ENCODE results near the gene UFSP2.

UFSP2 gene

DNA sequence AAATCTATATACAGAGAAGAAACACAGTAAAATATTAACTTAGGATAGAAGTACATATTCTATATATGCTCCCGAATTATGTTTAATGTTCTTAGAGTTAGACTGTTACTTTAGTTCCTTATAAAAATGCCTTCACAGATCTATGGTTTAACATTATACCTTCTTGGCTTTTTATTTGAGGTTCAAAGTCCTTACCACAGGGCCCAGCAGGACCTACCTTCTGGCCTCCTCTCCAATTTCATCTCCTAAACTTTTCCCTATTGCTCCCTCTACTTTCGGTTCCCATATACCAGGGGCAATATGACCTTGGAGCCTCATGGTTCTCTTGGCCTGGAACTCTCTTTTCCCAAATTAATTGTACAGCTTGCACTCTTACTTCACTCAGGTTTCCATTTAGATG lies 17.3 kb downstream of the UFSP2 start:
- no peak overlapping the region for H3K27ac Mint-ChIP-seq
- H3K27me3 Mint-ChIP-seq = no peaks in the 10 kb centered on the region
- DNase-seq = no peak
- ATAC-seq (replicated peaks) = no peak
- H3K4me3 Mint-ChIP-seq = no peak overlapping the region
- peaks cover 0 to 2% of the 10 kb centered on the region in 2 donors for H3K9me3 Mint-ChIP-seq
- H3K36me3 Mint-ChIP-seq = peaks cover 20 to 30% of the 10 kb centered on the region in 2 donors
- H3K4me1 Mint-ChIP-seq = peaks cover 0 to 2% of the 10 kb centered on the region in 2 donors

DNA sequence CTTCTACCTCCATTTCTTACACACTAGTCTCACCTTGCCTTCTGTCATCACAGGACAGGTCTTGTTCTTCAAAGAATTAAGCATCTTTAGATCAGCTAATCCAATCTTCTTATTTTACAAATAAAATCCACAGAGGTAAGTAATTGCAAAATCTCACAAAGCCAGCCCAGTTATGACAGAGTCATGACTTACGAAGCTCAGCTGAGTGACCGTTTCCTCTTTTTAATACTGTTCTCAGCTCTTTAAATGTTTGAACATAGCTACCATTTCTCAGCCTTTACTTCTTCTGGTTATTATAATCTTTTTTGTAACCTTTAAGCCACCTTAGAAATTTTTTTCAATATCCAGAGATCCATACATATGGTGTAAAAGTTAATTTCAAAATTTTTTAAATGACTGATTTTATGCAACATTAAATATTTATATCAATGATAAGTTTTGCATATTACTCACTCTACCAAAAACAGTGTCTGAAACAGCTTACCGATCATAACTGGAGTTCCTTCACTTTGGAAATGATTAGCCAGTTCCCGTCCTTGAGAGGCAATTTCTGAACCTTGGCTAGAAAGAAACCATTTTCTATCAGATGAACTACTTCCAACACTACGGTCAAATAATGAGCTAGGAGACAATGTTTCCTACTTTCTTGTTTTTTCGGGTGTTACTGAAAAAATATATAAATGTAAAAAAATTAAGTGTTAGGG lies 20.3 kb downstream of the UFSP2 start:
- DNase-seq (no peak), ATAC-seq (replicated peaks) (peak in 1 of 2 donors; percentile 68)
- Mint-ChIP-seq H3K4me3 (no peak overlapping the region), H3K36me3 (peaks cover 22 to 40% of the 10 kb centered on the region in 2 donors), H3K27me3 (no peaks in the 10 kb centered on the region), H3K4me1 (peaks cover 0 to 2% of the 10 kb centered on the region in 2 donors), H3K27ac (no peak overlapping the region), H3K9me3 (peaks cover 0 to 2% of the 10 kb centered on the region in 2 donors)

DNA sequence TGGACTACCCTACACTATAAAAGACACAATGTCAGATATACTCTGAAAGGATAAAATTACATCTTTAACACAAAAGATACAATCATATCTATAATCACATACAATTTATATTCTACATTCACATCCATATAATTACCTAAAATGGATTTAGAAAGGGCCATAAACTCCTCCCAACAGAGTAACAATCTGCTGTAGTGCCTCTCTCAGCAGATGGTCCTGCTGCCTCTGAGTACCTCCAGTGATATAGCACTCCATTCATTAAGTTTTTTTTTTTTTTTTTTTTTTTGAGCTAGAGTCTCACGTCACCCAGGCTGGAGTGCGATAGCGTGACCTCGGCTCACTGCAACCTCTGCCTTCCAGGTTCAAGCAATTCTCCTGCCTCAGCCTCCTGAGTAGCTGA lies 21.7 kb downstream of the UFSP2 start:
- no peak overlapping the region for H3K4me3 Mint-ChIP-seq
- DNase-seq (no peak), ATAC-seq (replicated peaks) (no peak)
- H3K27me3 Mint-ChIP-seq = no peaks in the 10 kb centered on the region
- H3K27ac Mint-ChIP-seq = no peak overlapping the region
- peaks cover under 1 to 2% of the 10 kb centered on the region in 2 donors for H3K4me1 Mint-ChIP-seq
- H3K36me3 Mint-ChIP-seq = peaks cover 18 to 34% of the 10 kb centered on the region in 2 donors
- no peaks in the 10 kb centered on the region for H3K9me3 Mint-ChIP-seq

- peaks cover 8 to 20% of the 10 kb centered on the region in 2 donors for H3K36me3 Mint-ChIP-seq
- H3K27ac Mint-ChIP-seq = no peak overlapping the region
- no peak overlapping the region for H3K4me3 Mint-ChIP-seq
- DNase-seq (no peak), ATAC-seq (replicated peaks) (no peak)
- peaks cover 7 to 27% of the 10 kb centered on the region in 2 donors for H3K4me1 Mint-ChIP-seq
- no peaks in the 10 kb centered on the region for H3K27me3 Mint-ChIP-seq
- no peaks in the 10 kb centered on the region for H3K9me3 Mint-ChIP-seq
Observed at GRCh38 chr4:185399466-185399865, 26.3 kb downstream of the UFSP2 start.

- H3K27ac Mint-ChIP-seq = no peak overlapping the region
- ATAC-seq (replicated peaks) (no peak), DNase-seq (no peak)
- H3K9me3 Mint-ChIP-seq = no peaks in the 10 kb centered on the region
- H3K36me3 Mint-ChIP-seq = peaks cover 7 to 22% of the 10 kb centered on the region in 2 donors
- H3K4me3 Mint-ChIP-seq = no peak overlapping the region
- no peaks in the 10 kb centered on the region for H3K27me3 Mint-ChIP-seq
- H3K4me1 Mint-ChIP-seq = peaks cover 12 to 35% of the 10 kb centered on the region in 2 donors
Observed at GRCh38 chr4:185398618-185399017, 27.1 kb downstream of the UFSP2 start.

- Mint-ChIP-seq H3K27me3 (no peaks in the 10 kb centered on the region), H3K27ac (peak within 1 kb of the TSS; percentile 97), H3K4me3 (peak within 1 kb of the TSS; percentile 94), H3K4me1 (peaks cover 16 to 42% of the 10 kb centered on the region in 2 donors), H3K36me3 (peaks cover 4 to 15% of the 10 kb centered on the region in 2 donors), H3K9me3 (no peaks in the 10 kb centered on the region)
- DNase-seq (no peak), ATAC-seq (replicated peaks) (no peak)
Observed at GRCh38 chr4:185396724-185397385, 28.9 kb downstream of the UFSP2 start, which contains the start of gene ANKRD37. TSS of gene ANKRD37 (plus strand) at chr4:185396841. CDS start at chr4:185396924, 83 bp downstream.

DNA sequence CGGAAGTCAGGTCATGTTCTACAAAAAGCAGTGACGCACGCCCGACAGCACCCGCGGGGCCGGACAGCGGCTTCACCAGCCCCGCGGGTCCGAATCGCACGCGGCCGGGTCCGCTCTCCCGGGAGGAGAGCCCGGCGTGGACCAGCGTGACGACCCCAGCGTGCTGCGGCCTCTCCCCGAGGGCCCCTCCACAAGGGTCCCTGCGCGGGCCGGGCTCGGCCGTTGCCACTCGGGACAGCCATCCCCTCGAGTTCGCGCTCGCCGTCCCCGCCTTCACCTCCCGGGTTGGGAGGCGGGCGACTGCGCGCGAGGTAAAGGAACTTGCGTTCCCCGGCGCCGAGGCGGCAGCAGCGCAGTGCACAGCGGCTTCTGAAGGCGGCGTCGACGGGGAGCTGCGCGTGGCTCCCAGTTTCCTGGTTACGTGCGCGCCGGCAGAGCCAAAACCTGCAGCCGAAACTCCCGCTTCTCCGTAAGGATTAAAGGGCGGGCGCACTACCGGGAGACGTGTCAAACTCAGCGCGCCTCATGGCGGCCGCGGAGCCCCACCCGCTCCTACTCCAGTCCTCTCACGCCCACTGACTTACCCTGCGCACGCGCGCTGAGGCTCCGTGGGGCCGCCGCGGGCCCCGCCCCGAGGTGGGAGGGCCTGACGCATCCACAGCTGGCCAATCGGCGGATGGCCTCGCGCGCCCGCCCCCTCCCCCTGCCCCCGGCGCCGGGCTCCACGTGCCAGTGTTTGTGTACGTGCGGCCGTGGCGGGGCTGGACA lies 29.6 kb downstream of the UFSP2 start:
- H3K36me3 Mint-ChIP-seq = peaks cover 4 to 15% of the 10 kb centered on the region in 2 donors
- no peaks in the 10 kb centered on the region for H3K9me3 Mint-ChIP-seq
- H3K27me3 Mint-ChIP-seq = no peaks in the 10 kb centered on the region
- peaks cover 16 to 42% of the 10 kb centered on the region in 2 donors for H3K4me1 Mint-ChIP-seq
- peak; percentile 85 to 92 for ATAC-seq (replicated peaks)
- H3K4me3 Mint-ChIP-seq = peak overlapping the region; percentile 94
- DNase-seq = peak; percentile 98
- peak overlapping the region; percentile 97 for H3K27ac Mint-ChIP-seq

- H3K27ac Mint-ChIP-seq = peak within 1 kb of the TSS; percentile 97
- DNase-seq = no peak
- no peaks in the 10 kb centered on the region for H3K9me3 Mint-ChIP-seq
- H3K27me3 Mint-ChIP-seq = no peaks in the 10 kb centered on the region
- peaks cover 4 to 15% of the 10 kb centered on the region in 2 donors for H3K36me3 Mint-ChIP-seq
- peak within 1 kb of the TSS; percentile 94 for H3K4me3 Mint-ChIP-seq
- peaks cover 16 to 42% of the 10 kb centered on the region in 2 donors for H3K4me1 Mint-ChIP-seq
- ATAC-seq (replicated peaks) = no peak
Observed at GRCh38 chr4:185395238-185395955, 30.4 kb downstream of the UFSP2 start, which contains the start of gene LRP2BP. TSS of gene LRP2BP (minus strand) at chr4:185395924. CDS start at chr4:185378186, 17,738 bp downstream.

DNA sequence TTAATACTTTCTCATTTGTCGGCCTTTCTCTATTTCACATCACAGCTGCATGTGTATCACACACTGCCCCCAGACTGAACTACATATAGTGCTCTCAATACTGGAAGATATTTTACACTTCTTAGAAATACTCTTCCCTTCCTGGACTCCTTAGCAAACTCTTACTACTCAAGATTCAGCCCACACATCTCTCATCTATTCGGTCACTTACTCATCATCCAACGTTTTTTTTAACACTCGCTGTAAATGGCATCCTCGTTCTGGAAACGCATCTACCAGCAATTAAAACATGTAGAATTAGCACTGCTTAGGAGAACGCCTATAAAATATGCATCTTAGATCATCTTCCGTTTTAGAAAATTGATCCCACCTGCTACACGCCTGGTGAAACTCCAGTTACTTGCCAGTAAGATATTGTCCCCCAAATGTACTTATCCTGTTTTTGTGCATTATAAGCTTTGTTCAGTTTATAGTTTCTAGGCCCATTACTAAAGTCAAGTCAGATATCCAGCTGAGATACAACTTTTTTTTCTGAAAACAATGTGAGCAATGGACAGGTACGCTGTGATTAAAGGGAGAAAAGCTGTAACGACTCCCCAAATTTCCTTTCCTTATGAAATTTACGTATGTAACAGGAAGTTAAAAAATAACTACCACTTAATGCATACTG lies 31.1 kb downstream of the UFSP2 start:
- Mint-ChIP-seq H3K27me3 (no peaks in the 10 kb centered on the region), H3K9me3 (no peaks in the 10 kb centered on the region), H3K36me3 (peaks cover 4 to 18% of the 10 kb centered on the region in 2 donors), H3K4me3 (peak overlapping the region; percentile 50 to 71), H3K4me1 (peaks cover 16 to 42% of the 10 kb centered on the region in 2 donors), H3K27ac (peak overlapping the region; percentile 1)
- no peak for DNase-seq
- ATAC-seq (replicated peaks) = no peak

GRCh38 chr4:185392156-185392555 lies 33.6 kb downstream of the UFSP2 start:
- Mint-ChIP-seq H3K27ac (peak overlapping the region; percentile 16), H3K36me3 (peaks cover 0 to 27% of the 10 kb centered on the region in 2 donors), H3K4me1 (peaks cover 15 to 29% of the 10 kb centered on the region in 2 donors), H3K4me3 (no peak overlapping the region), H3K9me3 (no peaks in the 10 kb centered on the region), H3K27me3 (no peaks in the 10 kb centered on the region)
- DNase-seq (no peak), ATAC-seq (replicated peaks) (no peak)

- Mint-ChIP-seq H3K27ac (no peak overlapping the region), H3K36me3 (peaks cover 0 to 27% of the 10 kb centered on the region in 2 donors), H3K4me1 (peaks cover 14 to 22% of the 10 kb centered on the region in 2 donors), H3K9me3 (no peaks in the 10 kb centered on the region), H3K27me3 (no peaks in the 10 kb centered on the region), H3K4me3 (no peak overlapping the region)
- ATAC-seq (replicated peaks) = no peak
- DNase-seq = no peak
Observed at GRCh38 chr4:185390941-185391340, 34.8 kb downstream of the UFSP2 start.

GRCh38 chr4:185387957-185388356 lies 37.8 kb downstream of the UFSP2 start:
- Mint-ChIP-seq H3K27me3 (no peaks in the 10 kb centered on the region), H3K4me3 (no peak overlapping the region), H3K36me3 (peaks cover 0 to 28% of the 10 kb centered on the region in 2 donors), H3K9me3 (no peaks in the 10 kb centered on the region), H3K4me1 (peaks cover 5 to 17% of the 10 kb centered on the region in 2 donors), H3K27ac (no peak overlapping the region)
- no peak for DNase-seq
- no peak for ATAC-seq (replicated peaks)

DNA sequence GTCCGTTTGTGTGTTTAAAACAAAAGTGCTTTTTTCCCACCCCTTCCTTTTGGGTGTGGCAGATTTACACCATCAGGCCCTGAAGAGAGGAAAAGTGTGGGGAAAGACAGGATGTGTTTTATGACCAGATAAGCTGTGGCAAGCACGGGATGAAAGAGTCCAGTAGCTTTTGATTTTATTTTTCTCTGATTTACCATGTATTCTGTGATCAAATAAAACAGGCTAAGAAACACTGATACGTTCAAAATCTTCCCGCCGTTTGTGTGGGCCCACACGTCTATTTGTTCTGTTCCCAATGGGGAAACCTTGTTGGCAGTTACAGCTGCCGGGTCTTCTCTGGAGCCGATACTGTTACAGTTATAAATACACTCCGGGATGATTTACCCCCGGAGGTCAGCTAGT lies 40.8 kb downstream of the UFSP2 start:
- no peak for ATAC-seq (replicated peaks)
- peak overlapping the region; percentile 42 for H3K27ac Mint-ChIP-seq
- H3K4me3 Mint-ChIP-seq = peak overlapping the region in 1 of 2 donors; percentile 10

More for the DNA sequence above, 40.8 kb downstream of the UFSP2 start:
- Mint-ChIP-seq H3K9me3 (peaks cover 6% of the 10 kb centered on the region in 2 donors), H3K4me1 (peaks cover 3 to 14% of the 10 kb centered on the region in 2 donors), H3K27me3 (no peaks in the 10 kb centered on the region), H3K36me3 (peaks cover 12 to 35% of the 10 kb centered on the region in 2 donors)
- DNase-seq = no peak
